ENCODE results near the gene TBX10.
"Not testable (repeated sequence)": the region's sequence is repeated elsewhere in the genome, so short reads cannot be mapped to it uniquely, and the experiment has no call there.

The TBX10 gene

GRCh38 chr11:67606492-67607295 lies 32.9 kb downstream of the TBX10 start, which contains the start of gene NDUFV1:
TSS of gene NDUFV1 (plus strand) at chr11:67606936. CDS start at chr11:67607005, 69 bp downstream.
- Histone ChIP-seq H3K4me3 (ENCODE audit: low read depth in 1 of 2, low read length in 2 of 2) (peak within 1 kb of the TSS; percentile 93 to 98), H3K27me3 (ENCODE audit: low read depth, low read length) (no peaks in the 10 kb centered on the region), H3K9me3 (ENCODE audit: control insufficient read depth in 1 of 2, low read length in 2 of 2) (no peaks in the 10 kb centered on the region), H3K36me3 (ENCODE audit: control insufficient read depth in 1 of 2, insufficient read depth in 2 of 2, low read length in 2 of 2) (peaks cover 18 to 31% of the 10 kb centered on the region in 2 donors), H3K27ac (ENCODE audit: low read length) (peak within 1 kb of the TSS; percentile 84), H3K4me1 (ENCODE audit: control insufficient read depth in 1 of 2, insufficient read depth in 2 of 2, low read length in 2 of 2) (peaks cover 6 to 20% of the 10 kb centered on the region in 2 donors)

DNA sequence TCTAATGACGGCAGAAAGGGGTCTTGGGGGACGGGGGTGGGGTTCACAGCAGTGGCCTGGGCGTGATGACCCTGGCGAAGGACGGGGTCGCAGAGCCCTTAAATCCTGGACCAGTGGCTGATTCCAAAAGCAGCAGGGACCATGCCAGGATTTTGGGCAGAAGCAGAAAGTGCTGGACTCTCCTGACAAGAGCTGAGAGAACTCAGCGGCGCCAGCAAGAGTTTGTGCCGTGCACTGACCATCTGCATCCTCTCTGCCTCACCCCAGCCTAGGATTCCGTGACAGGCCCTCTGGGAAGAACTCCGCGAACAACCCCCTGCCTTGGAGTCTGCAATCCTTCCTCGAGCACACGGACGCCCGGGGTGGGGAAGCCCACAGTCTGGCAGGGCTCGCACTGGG lies 33.5 kb downstream of the TBX10 start:
- H3K4me1 ChIP-seq (ENCODE audit: control insufficient read depth in 1 of 2, insufficient read depth in 2 of 2, low read length in 2 of 2), result peaks cover 6 to 20% of the 10 kb centered on the region in 2 donors
- no peaks in the 10 kb centered on the region for H3K27me3 ChIP-seq (ENCODE audit: low read depth, low read length)
- H3K27ac ChIP-seq (ENCODE audit: low read length), result peak overlapping the region; percentile 16
- H3K4me3 ChIP-seq (ENCODE audit: low read depth in 1 of 2, low read length in 2 of 2), result peak overlapping the region; percentile 93 to 98
- no peaks in the 10 kb centered on the region for H3K9me3 ChIP-seq (ENCODE audit: control insufficient read depth in 1 of 2, low read length in 2 of 2)
- H3K36me3 ChIP-seq (ENCODE audit: control insufficient read depth in 1 of 2, insufficient read depth in 2 of 2, low read length in 2 of 2), result peaks cover 18 to 25% of the 10 kb centered on the region in 2 donors

DNA sequence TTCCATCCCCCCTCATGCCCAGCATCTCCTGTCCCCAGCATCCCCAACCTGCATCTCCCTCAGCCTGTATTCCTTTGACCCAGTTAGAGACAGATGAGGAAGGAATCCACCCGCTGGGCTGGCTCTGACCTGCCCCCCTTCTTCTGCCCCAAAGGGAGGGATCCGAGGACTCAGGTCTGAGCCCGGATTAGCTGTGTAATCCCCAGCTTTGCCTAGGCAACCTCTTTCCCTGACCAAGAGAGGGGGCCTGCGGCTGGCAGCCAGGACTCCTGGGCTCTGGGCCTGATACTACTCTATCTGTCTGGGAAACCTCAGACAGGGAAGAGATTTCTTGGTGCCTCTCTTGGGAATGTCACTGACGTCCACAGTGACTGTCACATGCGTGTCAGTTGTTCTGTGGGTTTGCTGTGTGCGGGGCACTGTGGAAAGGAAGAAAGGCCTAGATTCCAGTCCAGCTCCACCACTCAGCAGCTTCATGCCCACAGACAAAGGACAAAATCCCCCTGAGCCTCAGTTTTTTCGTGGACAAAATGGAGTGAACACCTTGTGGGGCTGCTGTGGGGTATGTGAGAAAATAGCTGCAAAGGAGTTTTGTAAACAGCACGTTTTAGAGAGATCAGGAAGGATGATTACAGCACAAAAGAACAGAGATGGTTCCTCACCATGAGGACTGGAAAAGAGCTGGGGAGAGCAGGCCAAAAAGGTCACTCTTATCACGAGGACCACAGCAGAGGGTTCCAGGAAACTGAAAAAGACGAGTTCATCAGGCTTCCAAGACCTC lies 34.1 kb downstream of the TBX10 start:
- Histone ChIP-seq H3K9me3 (ENCODE audit: control insufficient read depth in 1 of 2, low read length in 2 of 2) (no peaks in the 10 kb centered on the region), H3K27ac (ENCODE audit: low read length) (no peak overlapping the region), H3K36me3 (ENCODE audit: control insufficient read depth in 1 of 2, insufficient read depth in 2 of 2, low read length in 2 of 2) (peaks cover 14 to 19% of the 10 kb centered on the region in 2 donors), H3K4me1 (ENCODE audit: control insufficient read depth in 1 of 2, insufficient read depth in 2 of 2, low read length in 2 of 2) (peaks cover 6 to 20% of the 10 kb centered on the region in 2 donors), H3K4me3 (ENCODE audit: low read depth in 1 of 2, low read length in 2 of 2) (no peak overlapping the region), H3K27me3 (ENCODE audit: low read depth, low read length) (no peaks in the 10 kb centered on the region)

DNA sequence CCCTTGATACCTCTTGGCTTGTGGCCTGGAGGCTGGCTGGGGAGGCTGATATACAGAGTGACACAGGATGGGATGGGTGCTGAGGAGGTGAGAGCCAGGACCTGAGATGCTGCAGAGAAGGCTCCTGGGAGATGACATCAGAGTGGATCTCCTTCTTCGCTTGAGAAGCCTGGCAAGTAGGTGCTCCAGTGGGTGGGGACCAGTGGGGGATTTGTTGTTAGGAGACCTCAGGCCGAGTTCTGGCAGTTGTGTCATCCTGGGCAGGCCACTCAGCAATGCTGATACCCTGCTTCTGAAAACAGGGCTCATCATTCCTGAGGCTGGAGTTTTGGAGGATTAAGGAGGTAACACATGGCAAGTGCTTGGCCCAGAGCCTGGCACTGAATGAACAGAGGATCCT lies 34.7 kb downstream of the TBX10 start:
- H3K27ac ChIP-seq (ENCODE audit: low read length), result no peak overlapping the region
- H3K27me3 ChIP-seq (ENCODE audit: low read depth, low read length), result no peaks in the 10 kb centered on the region
- no peaks in the 10 kb centered on the region for H3K9me3 ChIP-seq (ENCODE audit: control insufficient read depth in 1 of 2, low read length in 2 of 2)
- H3K4me3 ChIP-seq (ENCODE audit: low read depth in 1 of 2, low read length in 2 of 2), result no peak overlapping the region
- H3K36me3 ChIP-seq (ENCODE audit: control insufficient read depth in 1 of 2, insufficient read depth in 2 of 2, low read length in 2 of 2), result peaks cover 14% of the 10 kb centered on the region in 2 donors
- peaks cover 6 to 20% of the 10 kb centered on the region in 2 donors for H3K4me1 ChIP-seq (ENCODE audit: control insufficient read depth in 1 of 2, insufficient read depth in 2 of 2, low read length in 2 of 2)

- H3K4me1 ChIP-seq (ENCODE audit: control insufficient read depth in 1 of 2, insufficient read depth in 2 of 2, low read length in 2 of 2), result peaks cover 6 to 20% of the 10 kb centered on the region in 2 donors
- not testable (repeated sequence) for H3K36me3 ChIP-seq (ENCODE audit: control insufficient read depth in 1 of 2, insufficient read depth in 2 of 2, low read length in 2 of 2); H3K4me3 ChIP-seq (ENCODE audit: low read depth in 1 of 2, low read length in 2 of 2); H3K27ac ChIP-seq (ENCODE audit: low read length); H3K9me3 ChIP-seq (ENCODE audit: control insufficient read depth in 1 of 2, low read length in 2 of 2); H3K27me3 ChIP-seq (ENCODE audit: low read depth, low read length)
These were observed 35.4 kb downstream of the TBX10 start for GRCh38 chr11:67604119-67604518.

GRCh38 chr11:67601098-67601497 lies 38.5 kb downstream of the TBX10 start:
- Histone ChIP-seq H3K4me1 (ENCODE audit: control insufficient read depth in 1 of 2, insufficient read depth in 2 of 2, low read length in 2 of 2) (peaks cover 0 to 3% of the 10 kb centered on the region in 2 donors), H3K27me3 (ENCODE audit: low read depth, low read length) (no peaks in the 10 kb centered on the region), H3K4me3 (ENCODE audit: low read depth in 1 of 2, low read length in 2 of 2) (no peak overlapping the region), H3K36me3 (ENCODE audit: control insufficient read depth in 1 of 2, insufficient read depth in 2 of 2, low read length in 2 of 2) (no peaks in the 10 kb centered on the region), H3K27ac (ENCODE audit: low read length) (no peak overlapping the region), H3K9me3 (ENCODE audit: control insufficient read depth in 1 of 2, low read length in 2 of 2) (no peaks in the 10 kb centered on the region)

GRCh38 chr11:67600324-67601029 lies 39.1 kb downstream of the TBX10 start:
- H3K4me1 ChIP-seq (ENCODE audit: control insufficient read depth in 1 of 2, insufficient read depth in 2 of 2, low read length in 2 of 2), result no peaks in the 10 kb centered on the region
- no peak overlapping the region for H3K4me3 ChIP-seq (ENCODE audit: low read depth in 1 of 2, low read length in 2 of 2)
- no peaks in the 10 kb centered on the region for H3K9me3 ChIP-seq (ENCODE audit: control insufficient read depth in 1 of 2, low read length in 2 of 2)
- H3K36me3 ChIP-seq (ENCODE audit: control insufficient read depth in 1 of 2, insufficient read depth in 2 of 2, low read length in 2 of 2), result no peaks in the 10 kb centered on the region
- H3K27me3 ChIP-seq (ENCODE audit: low read depth, low read length), result no peaks in the 10 kb centered on the region
- no peak overlapping the region for H3K27ac ChIP-seq (ENCODE audit: low read length)

- H3K4me1 ChIP-seq (ENCODE audit: control insufficient read depth in 1 of 2, insufficient read depth in 2 of 2, low read length in 2 of 2), result no peaks in the 10 kb centered on the region
- no peaks in the 10 kb centered on the region for H3K9me3 ChIP-seq (ENCODE audit: control insufficient read depth in 1 of 2, low read length in 2 of 2)
- H3K27me3 ChIP-seq (ENCODE audit: low read depth, low read length), result no peaks in the 10 kb centered on the region
- H3K36me3 ChIP-seq (ENCODE audit: control insufficient read depth in 1 of 2, insufficient read depth in 2 of 2, low read length in 2 of 2), result no peaks in the 10 kb centered on the region
- H3K27ac ChIP-seq (ENCODE audit: low read length), result no peak overlapping the region
- H3K4me3 ChIP-seq (ENCODE audit: low read depth in 1 of 2, low read length in 2 of 2), result no peak overlapping the region
These were observed 40.4 kb downstream of the TBX10 start for GRCh38 chr11:67599149-67599548.

DNA sequence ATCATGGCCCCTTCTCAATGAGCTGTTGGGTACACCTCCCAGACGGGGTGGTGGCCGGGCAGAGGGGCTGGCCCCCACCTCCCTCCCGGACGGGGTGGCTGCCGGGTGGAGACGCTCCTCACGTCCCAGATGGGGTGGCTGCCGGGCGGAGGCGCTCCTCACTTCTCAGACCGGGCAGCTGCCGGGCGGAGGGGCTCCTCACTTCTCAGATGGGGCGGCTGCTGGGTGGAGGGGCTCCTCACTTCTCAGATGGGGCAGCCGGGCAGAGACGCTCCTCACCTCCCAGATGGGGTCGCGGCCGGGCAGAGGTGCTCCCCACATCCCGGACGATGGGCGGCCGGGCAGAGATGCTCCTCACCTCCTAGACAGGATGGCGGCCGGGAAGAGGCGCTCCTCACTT lies 41.6 kb downstream of the TBX10 start:
- not testable (repeated sequence) for H3K36me3 ChIP-seq (ENCODE audit: control insufficient read depth in 1 of 2, insufficient read depth in 2 of 2, low read length in 2 of 2); H3K4me1 ChIP-seq (ENCODE audit: control insufficient read depth in 1 of 2, insufficient read depth in 2 of 2, low read length in 2 of 2)

GRCh38 chr11:67597458-67597857 lies 42.1 kb downstream of the TBX10 start:
- not testable (repeated sequence) for H3K4me1 ChIP-seq (ENCODE audit: control insufficient read depth in 1 of 2, insufficient read depth in 2 of 2, low read length in 2 of 2); H3K9me3 ChIP-seq (ENCODE audit: control insufficient read depth in 1 of 2, low read length in 2 of 2); H3K4me3 ChIP-seq (ENCODE audit: low read depth in 1 of 2, low read length in 2 of 2); H3K27ac ChIP-seq (ENCODE audit: low read length); H3K27me3 ChIP-seq (ENCODE audit: low read depth, low read length); H3K36me3 ChIP-seq (ENCODE audit: control insufficient read depth in 1 of 2, insufficient read depth in 2 of 2, low read length in 2 of 2)

More for the DNA sequence above, 41.6 kb downstream of the TBX10 start:
- not testable (repeated sequence) for H3K27me3 ChIP-seq (ENCODE audit: low read depth, low read length); H3K4me3 ChIP-seq (ENCODE audit: low read depth in 1 of 2, low read length in 2 of 2); H3K9me3 ChIP-seq (ENCODE audit: control insufficient read depth in 1 of 2, low read length in 2 of 2); H3K27ac ChIP-seq (ENCODE audit: low read length)

DNA sequence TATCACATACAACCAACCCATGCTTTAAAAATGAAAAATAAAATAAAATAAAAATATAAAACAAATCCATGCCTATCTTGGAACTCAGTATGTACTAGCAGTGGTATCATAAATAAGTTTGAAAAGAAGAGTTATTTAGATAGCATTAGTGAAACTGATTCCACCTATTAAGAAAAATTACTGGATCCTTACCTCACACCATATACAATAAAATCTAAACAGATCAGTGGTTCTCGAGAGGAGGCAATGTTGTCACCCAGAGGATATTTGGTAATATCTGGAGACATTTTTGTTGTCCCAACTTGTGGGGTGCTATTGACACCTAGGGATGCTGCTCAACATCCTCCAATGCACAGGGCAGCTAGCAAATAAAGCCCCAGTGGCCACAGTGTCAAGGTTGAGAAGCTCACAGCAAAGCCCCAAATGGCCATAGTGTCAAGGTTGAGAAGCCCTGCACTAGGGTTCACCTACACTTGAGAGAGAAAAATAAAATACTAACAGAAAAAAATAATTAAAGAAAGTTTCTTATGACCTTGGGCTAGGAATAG lies 42.7 kb downstream of the TBX10 start:
- Histone ChIP-seq H3K27me3 (ENCODE audit: low read depth, low read length) (no peaks in the 10 kb centered on the region), H3K4me3 (ENCODE audit: low read depth in 1 of 2, low read length in 2 of 2) (no peak overlapping the region), H3K27ac (ENCODE audit: low read length) (no peak overlapping the region), H3K4me1 (ENCODE audit: control insufficient read depth in 1 of 2, insufficient read depth in 2 of 2, low read length in 2 of 2) (no peaks in the 10 kb centered on the region), H3K9me3 (ENCODE audit: control insufficient read depth in 1 of 2, low read length in 2 of 2) (no peaks in the 10 kb centered on the region), H3K36me3 (ENCODE audit: control insufficient read depth in 1 of 2, insufficient read depth in 2 of 2, low read length in 2 of 2) (no peaks in the 10 kb centered on the region)
